Ectodermal cell (in vitro differentiated cells): Measurements from ENCODE around the gene MMP19. TPM values are rescaled to one million over a fixed set of nuclear protein-coding genes. Genes with fewer than 3 reads are reported as not detected.
"Not testable (repeated sequence)": the region's sequence is repeated elsewhere in the genome, so short reads cannot be mapped to it uniquely, and the experiment has no call there.

Experiments
- H3K27ac ChIP-seq: 2 replicates; pipeline ENCODE4 v1.7.0; 2013; ENCODE audit warnings: mild to moderate bottlenecking, low read depth, low read length; ENCODE audit not compliant: insufficient read depth, poor library complexity, severe bottlenecking
- H3K27me3 ChIP-seq: 2 replicates; pipeline ENCODE4 v1.7.0; 2013; ENCODE audit warnings: mild to moderate bottlenecking, low read length; ENCODE audit not compliant: insufficient read depth, control insufficient read depth, poor library complexity, severe bottlenecking
- H3K36me3 ChIP-seq: one replicate; pipeline ENCODE4 v1.7.0; 2013; ENCODE audit warnings: low read length; ENCODE audit not compliant: control insufficient read depth, insufficient read depth
- H3K4me1 ChIP-seq: one replicate; pipeline ENCODE4 v1.7.0; 2013; ENCODE audit warnings: low read length; ENCODE audit not compliant: control insufficient read depth, insufficient read depth
- H3K4me3 ChIP-seq: 2 replicates; pipeline ENCODE4 v1.7.0; 2013; ENCODE audit warnings: low read depth, low read length, control low read depth; ENCODE audit not compliant: insufficient read depth
- H3K9me3 ChIP-seq: 2 replicates; pipeline ENCODE4 v1.7.0; 2013; ENCODE audit warnings: mild to moderate bottlenecking, low read length, moderate library complexity; ENCODE audit not compliant: control insufficient read depth
- WGBS, 2 experiments: methylation state at CpG; one replicate each; pipeline ENCODE4 v1.1.7; 2013; ENCODE audit warnings: missing lambda C conversion rate in 2 of 2; 5-methylcytosine and 5-hydroxymethylcytosine counted together
- polyA plus RNA-seq, 4 experiments: library from polyadenylated mRNA; stranded (reverse); fragments of 50-300 nt; gene quantifications; one replicate each; pipeline ENCODE4 v1.2.3, GENCODE V29; 2013

MMP19 gene
- polyA plus RNA-seq (2013, experiment 1 of 4) = 1.0 TPM
- polyA plus RNA-seq (2013, experiment 2 of 4) = 0.34 TPM
- polyA plus RNA-seq (2013, experiment 3 of 4) = 0.85 TPM
- polyA plus RNA-seq (2013, experiment 4 of 4) = 0.41 TPM

- WGBS, 2 experiments = 63 to 66% methylated on average over 10 of the region's 10 CpGs
- Histone ChIP-seq H3K9me3 (no peaks in the 10 kb centered on the region), H3K27me3 (no peaks in the 10 kb centered on the region), H3K36me3 (no peaks in the 10 kb centered on the region), H3K4me1 (peaks cover 4% of the 10 kb centered on the region), H3K27ac (no peak within 1 kb of the TSS), H3K4me3 (no peak within 1 kb of the TSS)
Observed at GRCh38 chr12:55842681-55843429, at the start of gene MMP19. TSS of gene MMP19 (minus strand) at chr12:55842936. CDS start at chr12:55842830, 106 bp downstream.

GRCh38 chr12:55891310-55891709, 48.6 kb upstream of the MMP19 start:
- WGBS, 2 experiments = 90 to 92% methylated on average over 2 to 4 of the region's 4 CpGs
- Histone ChIP-seq H3K4me3 (no peak overlapping the region), H3K27me3 (no peaks in the 10 kb centered on the region), H3K9me3 (no peaks in the 10 kb centered on the region), H3K27ac (no peak overlapping the region), H3K4me1 (no peaks in the 10 kb centered on the region), H3K36me3 (no peaks in the 10 kb centered on the region)

- H3K9me3 ChIP-seq = no peaks in the 10 kb centered on the region
- H3K27ac ChIP-seq = no peak overlapping the region
- 90 to 94% methylated on average over 1 of the region's 1 CpG for WGBS, 2 experiments
Observed at GRCh38 chr12:55885113-55885512, 42.4 kb upstream of the MMP19 start.

GRCh38 chr12:55877824-55878223, 35.1 kb upstream of the MMP19 start:
- H3K4me3 ChIP-seq = no peak overlapping the region
- no peak overlapping the region for H3K27ac ChIP-seq
- no peaks in the 10 kb centered on the region for H3K9me3 ChIP-seq
- no peaks in the 10 kb centered on the region for H3K4me1 ChIP-seq
- no peaks in the 10 kb centered on the region for H3K27me3 ChIP-seq
- H3K36me3 ChIP-seq = no peaks in the 10 kb centered on the region

More at GRCh38 chr12:55885113-55885512, 42.4 kb upstream of the MMP19 start:
- Histone ChIP-seq H3K4me3 (no peak overlapping the region), H3K36me3 (no peaks in the 10 kb centered on the region), H3K4me1 (no peaks in the 10 kb centered on the region), H3K27me3 (no peaks in the 10 kb centered on the region)

- Histone ChIP-seq H3K27me3 (no peaks in the 10 kb centered on the region), H3K27ac (no peak overlapping the region), H3K9me3 (no peaks in the 10 kb centered on the region), H3K36me3 (no peaks in the 10 kb centered on the region), H3K4me1 (no peaks in the 10 kb centered on the region), H3K4me3 (no peak overlapping the region)
- WGBS, 2 experiments = 83 to 94% methylated on average over 2 to 4 of the region's 4 CpGs
Observed at GRCh38 chr12:55875704-55876467, 33.1 kb upstream of the MMP19 start.

GRCh38 chr12:55874443-55874842, 31.7 kb upstream of the MMP19 start:
- Histone ChIP-seq H3K36me3 (no peaks in the 10 kb centered on the region), H3K27ac (no peak overlapping the region), H3K9me3 (no peaks in the 10 kb centered on the region), H3K4me1 (no peaks in the 10 kb centered on the region), H3K4me3 (no peak overlapping the region), H3K27me3 (no peaks in the 10 kb centered on the region)
- 73 to 75% methylated on average over 2 of the region's 2 CpGs for WGBS, 2 experiments

GRCh38 chr12:55866454-55867004, 23.8 kb upstream of the MMP19 start:
- 96 to 98% methylated on average over 3 of the region's 3 CpGs for WGBS, 2 experiments
- H3K9me3 ChIP-seq = not testable (repeated sequence)

GRCh38 chr12:55865327-55865726, 22.6 kb upstream of the MMP19 start:
- Histone ChIP-seq H3K27me3 (no peaks in the 10 kb centered on the region), H3K9me3 (no peaks in the 10 kb centered on the region), H3K4me1 (no peaks in the 10 kb centered on the region), H3K36me3 (no peaks in the 10 kb centered on the region), H3K4me3 (no peak overlapping the region), H3K27ac (no peak overlapping the region)
- WGBS, 2 experiments = 93% methylated on average over 2 of the region's 2 CpGs

More at GRCh38 chr12:55866454-55867004, 23.8 kb upstream of the MMP19 start:
- H3K4me1 ChIP-seq, H3K27ac ChIP-seq, H3K36me3 ChIP-seq, H3K27me3 ChIP-seq, H3K4me3 ChIP-seq: not testable (repeated sequence)

- H3K4me3 ChIP-seq, H3K36me3 ChIP-seq, H3K27ac ChIP-seq, H3K27me3 ChIP-seq, H3K9me3 ChIP-seq, H3K4me1 ChIP-seq: not testable (repeated sequence)
- WGBS, 2 experiments = 95 to 96% methylated on average over 12 to 13 of the region's 13 CpGs
Observed at GRCh38 chr12:55862931-55863330, 20.2 kb upstream of the MMP19 start.

GRCh38 chr12:55862286-55862685, 19.6 kb upstream of the MMP19 start:
- no peaks in the 10 kb centered on the region for H3K4me1 ChIP-seq
- no peaks in the 10 kb centered on the region for H3K36me3 ChIP-seq
- H3K4me3 ChIP-seq = no peak overlapping the region
- no peaks in the 10 kb centered on the region for H3K9me3 ChIP-seq
- H3K27me3 ChIP-seq = no peaks in the 10 kb centered on the region
- H3K27ac ChIP-seq = no peak overlapping the region
